ENCODE results near the gene RMDN3.
A peak's percentile ranks its signal among the peaks of the same experiment; 100 is the strongest.

Gene RMDN3

DNA sequence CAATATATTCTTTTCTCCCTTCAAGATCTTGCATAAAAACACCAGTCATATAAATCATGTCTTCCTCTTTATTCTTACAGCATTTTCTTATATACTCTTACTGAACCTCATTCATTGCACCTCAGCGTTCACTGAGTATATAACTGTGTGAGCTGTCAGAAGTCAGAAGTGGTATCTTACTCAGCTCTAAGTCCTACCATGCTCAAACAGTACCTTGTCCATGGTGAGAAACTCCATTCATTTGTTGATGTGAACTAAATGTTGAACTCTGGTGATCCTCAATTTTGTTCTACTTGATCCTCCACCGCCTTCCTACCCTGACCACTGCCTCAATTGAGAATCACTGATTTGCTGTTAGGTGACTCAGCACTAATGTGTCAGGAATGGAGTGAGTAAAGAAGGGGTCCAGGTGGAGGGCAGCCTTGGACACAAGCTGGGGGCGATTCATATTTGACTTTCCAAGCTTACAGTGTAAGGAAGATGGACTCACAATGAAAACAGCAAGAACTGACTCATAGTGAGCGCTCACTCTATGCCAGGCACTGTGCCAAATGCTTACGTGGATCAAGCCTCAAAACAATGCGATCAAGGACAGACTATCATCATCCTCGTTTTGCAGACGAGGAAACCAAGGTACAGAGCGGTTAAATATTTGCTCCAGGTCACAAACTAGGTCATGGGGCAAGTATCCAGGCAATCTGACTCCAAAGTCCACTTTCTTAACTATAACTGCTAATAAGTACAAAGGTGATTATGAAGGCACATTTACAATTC, 38.3 kb upstream of the RMDN3 start:
- DNase-seq (ENCODE audit: low read depth): peak; percentile 97
- TF ChIP-seq, protein P1, sequence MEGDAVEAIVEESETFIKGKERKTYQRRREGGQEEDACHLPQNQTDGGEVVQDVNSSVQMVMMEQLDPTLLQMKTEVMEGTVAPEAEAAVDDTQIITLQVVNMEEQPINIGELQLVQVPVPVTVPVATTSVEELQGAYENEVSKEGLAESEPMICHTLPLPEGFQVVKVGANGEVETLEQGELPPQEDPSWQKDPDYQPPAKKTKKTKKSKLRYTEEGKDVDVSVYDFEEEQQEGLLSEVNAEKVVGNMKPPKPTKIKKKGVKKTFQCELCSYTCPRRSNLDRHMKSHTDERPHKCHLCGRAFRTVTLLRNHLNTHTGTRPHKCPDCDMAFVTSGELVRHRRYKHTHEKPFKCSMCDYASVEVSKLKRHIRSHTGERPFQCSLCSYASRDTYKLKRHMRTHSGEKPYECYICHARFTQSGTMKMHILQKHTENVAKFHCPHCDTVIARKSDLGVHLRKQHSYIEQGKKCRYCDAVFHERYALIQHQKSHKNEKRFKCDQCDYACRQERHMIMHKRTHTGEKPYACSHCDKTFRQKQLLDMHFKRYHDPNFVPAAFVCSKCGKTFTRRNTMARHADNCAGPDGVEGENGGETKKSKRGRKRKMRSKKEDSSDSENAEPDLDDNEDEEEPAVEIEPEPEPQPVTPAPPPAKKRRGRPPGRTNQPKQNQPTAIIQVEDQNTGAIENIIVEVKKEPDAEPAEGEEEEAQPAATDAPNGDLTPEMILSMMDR (IDR thresholded peaks at IDR 0.05; ENCODE audit: low read length, missing control alignments): no peak
- H3K4me3 ChIP-seq (replicated peaks; ENCODE audit: low read depth, low read length): peak overlapping the region; percentile 1

DNA sequence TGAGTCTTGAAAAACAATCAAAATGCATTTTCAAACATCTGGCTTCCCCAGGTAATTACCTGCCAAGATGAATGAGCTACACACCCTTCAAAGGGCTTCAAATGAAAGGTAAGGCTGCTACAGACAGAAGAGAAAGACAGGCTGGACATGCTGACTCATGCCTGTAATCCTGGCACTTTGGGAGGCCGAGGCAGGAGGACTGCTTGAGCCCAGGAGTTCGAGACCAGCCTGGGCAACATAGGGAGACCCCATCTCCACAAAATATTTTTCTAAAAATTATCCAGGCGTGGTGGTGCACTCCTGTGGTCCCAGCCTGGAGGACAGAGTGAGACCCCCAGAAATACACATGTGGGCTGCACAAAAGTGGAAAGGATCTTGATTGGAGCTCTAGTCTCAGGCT, 37.3 kb upstream of the RMDN3 start:
- H3K4me3 ChIP-seq (replicated peaks; ENCODE audit: low read depth, low read length): no peak overlapping the region
- no peak for DNase-seq (ENCODE audit: low read depth)
- TF ChIP-seq, protein P1 (IDR thresholded peaks at IDR 0.05; ENCODE audit: low read length, missing control alignments): no peak

DNA sequence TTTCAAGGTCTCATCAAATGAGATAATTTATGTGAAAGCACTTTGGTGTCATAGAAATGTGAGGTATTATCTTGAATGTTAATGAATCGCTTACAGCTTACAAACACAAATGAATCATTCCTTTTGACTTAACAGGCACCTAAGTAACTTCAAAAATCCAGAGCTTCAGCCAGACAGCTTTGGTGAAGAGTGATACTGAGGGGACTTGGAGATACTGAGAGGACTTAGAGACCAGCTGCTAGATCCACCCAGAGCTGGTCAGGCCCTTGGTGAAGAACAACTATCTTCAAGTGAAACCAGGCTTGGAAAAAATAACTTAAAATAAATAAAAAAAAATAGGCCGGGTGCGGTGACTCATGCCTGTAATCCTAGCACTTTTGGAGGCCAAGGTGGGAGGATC, 35.7 kb upstream of the RMDN3 start:
- DNase-seq (ENCODE audit: low read depth): peak; percentile 24
- TF ChIP-seq, protein P1 (IDR thresholded peaks at IDR 0.05; ENCODE audit: low read length, missing control alignments): no peak
- H3K4me3 ChIP-seq (replicated peaks; ENCODE audit: low read depth, low read length): no peak overlapping the region

DNA sequence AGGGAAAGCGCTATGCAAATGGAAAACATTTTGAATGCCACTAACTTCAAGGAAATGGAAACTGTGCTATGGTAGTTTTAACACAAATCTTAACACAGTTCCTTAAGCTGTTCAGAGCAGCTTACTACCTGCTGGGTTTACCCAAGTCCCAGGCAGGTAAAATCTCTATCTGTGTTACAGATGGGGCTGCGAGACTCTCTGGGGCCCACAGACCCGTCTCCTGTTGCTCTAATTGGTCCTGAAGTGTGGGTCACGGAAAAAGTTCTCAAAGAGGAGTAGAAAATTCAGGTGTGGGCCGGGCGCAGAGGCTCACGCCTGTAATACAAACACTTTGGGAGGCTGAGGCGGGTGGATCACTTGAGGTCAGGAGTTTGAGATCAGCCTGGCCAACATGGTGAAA, 34.9 kb upstream of the RMDN3 start:
- H3K4me3 ChIP-seq (replicated peaks; ENCODE audit: low read depth, low read length): no peak overlapping the region
- DNase-seq (ENCODE audit: low read depth): no peak
- TF ChIP-seq, protein P1 (IDR thresholded peaks at IDR 0.05; ENCODE audit: low read length, missing control alignments): no peak

DNA sequence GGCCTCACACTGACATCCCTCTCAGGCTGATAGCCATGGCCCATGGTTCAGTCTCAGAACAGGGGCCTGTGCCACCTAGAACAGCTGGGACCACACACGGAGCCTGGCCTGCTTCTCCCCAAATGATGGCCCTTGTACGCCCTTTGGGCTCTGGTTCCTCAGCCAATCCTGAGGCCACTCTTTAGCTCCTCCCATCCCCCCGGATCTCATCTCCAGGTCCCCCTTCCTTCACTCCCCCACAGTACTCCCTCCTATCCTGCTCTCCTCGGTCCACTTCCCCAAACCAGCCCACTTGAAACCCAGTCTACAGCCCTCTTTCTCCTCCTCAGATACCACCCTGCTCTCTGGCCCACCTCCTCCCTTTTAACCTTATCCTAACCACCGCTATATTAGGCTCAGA, 34.1 kb upstream of the RMDN3 start:
- DNase-seq (ENCODE audit: low read depth): no peak
- TF ChIP-seq, protein P1 (IDR thresholded peaks at IDR 0.05; ENCODE audit: low read length, missing control alignments): no peak
- H3K4me3 ChIP-seq (replicated peaks; ENCODE audit: low read depth, low read length): no peak overlapping the region

DNA sequence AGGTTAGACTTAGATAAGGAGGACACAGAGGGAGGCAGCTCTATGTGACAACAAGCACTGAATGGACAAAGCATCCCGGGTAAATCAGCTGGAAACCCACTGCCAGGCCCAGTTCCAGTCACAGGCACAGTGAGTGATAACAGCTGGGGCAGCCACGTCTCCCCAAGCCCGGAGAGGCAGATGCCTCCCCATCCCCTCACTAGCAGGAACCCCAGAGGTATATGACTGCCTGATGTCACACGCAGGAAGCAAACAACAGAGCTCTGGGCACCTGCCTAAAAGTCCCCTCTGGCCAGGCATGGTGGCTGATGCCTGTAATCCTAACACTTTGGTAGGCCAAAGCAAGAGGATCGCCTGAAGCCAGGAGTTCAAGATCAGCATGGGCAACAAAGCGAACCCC, 32.9 kb upstream of the RMDN3 start:
- no peak for DNase-seq (ENCODE audit: low read depth)
- TF ChIP-seq, protein P1 (IDR thresholded peaks at IDR 0.05; ENCODE audit: low read length, missing control alignments): no peak
- H3K4me3 ChIP-seq (replicated peaks; ENCODE audit: low read depth, low read length): no peak overlapping the region

DNA sequence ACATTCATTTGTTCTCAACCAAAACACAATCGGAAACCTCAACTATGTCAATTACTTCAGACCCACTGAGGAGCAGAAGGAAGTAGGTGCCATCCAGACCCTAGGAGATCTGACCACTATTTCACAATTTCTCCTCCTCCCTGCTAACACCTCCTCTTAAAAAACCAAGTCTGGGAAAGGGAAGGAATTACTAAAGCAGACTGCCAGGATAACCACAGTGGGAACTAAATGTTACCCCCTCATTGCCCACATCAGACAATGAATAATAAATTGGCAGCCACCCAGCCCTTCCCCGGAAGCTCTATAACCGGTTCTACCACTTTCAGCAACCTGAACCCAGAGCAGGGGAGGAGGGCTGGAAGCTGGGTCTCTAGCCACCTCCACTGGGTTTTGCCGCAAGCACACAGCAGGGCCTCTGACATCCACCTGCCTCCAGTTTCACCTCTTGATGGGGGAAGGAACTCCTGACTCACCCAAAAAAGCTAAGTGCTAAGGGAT, 32.3 kb upstream of the RMDN3 start:
- TF ChIP-seq, protein P1 (IDR thresholded peaks at IDR 0.05; ENCODE audit: low read length, missing control alignments): no peak
- no peak overlapping the region for H3K4me3 ChIP-seq (replicated peaks; ENCODE audit: low read depth, low read length)
- DNase-seq (ENCODE audit: low read depth): peak; percentile 78

All from fibroblast of pulmonary artery (primary cell).